Measurements from ENCODE around the gene DOK3.
A peak's percentile ranks its signal among the peaks of the same experiment; 100 is the strongest.
"Not testable (repeated sequence)": the region's sequence is repeated elsewhere in the genome, so short reads cannot be mapped to it uniquely, and the experiment has no call there.

DOK3 gene

GRCh38 chr5:177498013-177498787 lies 11.4 kb downstream of the DOK3 start:
- DNase-seq, result no peak

- peak in 55 of 56 donors; percentile 14 to 93 (median 76) for DNase-seq
These were observed 12.2 kb downstream of the DOK3 start, which contains the start of gene PDLIM7 for GRCh38 chr5:177497292-177498012. PDLIM7 (minus strand) TSS chr5:177497604; CDS start chr5:177496512, 1,092 bp downstream.

- DNase-seq, result peak in 3 of 56 donors; percentile 20 to 48 (median 23)
These were observed 12.8 kb downstream of the DOK3 start for GRCh38 chr5:177496727-177497291.

- DNase-seq, result no peak
These were observed 13.4 kb downstream of the DOK3 start for GRCh38 chr5:177496070-177496726.

GRCh38 chr5:177495243-177496060 lies 14.2 kb downstream of the DOK3 start:
- DNase-seq, result no peak

GRCh38 chr5:177494346-177495195 lies 15.1 kb downstream of the DOK3 start:
- DNase-seq, result peak in 2 of 56 donors; percentile 29 to 48

- no peak for DNase-seq
These were observed 15.8 kb downstream of the DOK3 start for GRCh38 chr5:177493795-177494345.

GRCh38 chr5:177492841-177493240 lies 16.8 kb downstream of the DOK3 start:
- no peak for DNase-seq

- no peak for DNase-seq
These were observed 17.5 kb downstream of the DOK3 start for GRCh38 chr5:177491983-177492746.

GRCh38 chr5:177491429-177491945 lies 18.1 kb downstream of the DOK3 start:
- DNase-seq, result peak in 1 of 56 donors; percentile 12

- DNase-seq, result no peak
These were observed 18.6 kb downstream of the DOK3 start for GRCh38 chr5:177490992-177491391.

- no peak for DNase-seq
These were observed 19.2 kb downstream of the DOK3 start for GRCh38 chr5:177490311-177490991.

GRCh38 chr5:177489119-177489716 lies 20.4 kb downstream of the DOK3 start:
- peak in 1 of 56 donors; percentile 22 for DNase-seq

GRCh38 chr5:177487975-177488374 lies 21.7 kb downstream of the DOK3 start:
- no peak for DNase-seq

- no peak for DNase-seq
These were observed 22.5 kb downstream of the DOK3 start for GRCh38 chr5:177487144-177487543.

GRCh38 chr5:177486256-177486655 lies 23.4 kb downstream of the DOK3 start:
- no peak for DNase-seq

GRCh38 chr5:177485753-177486152 lies 23.9 kb downstream of the DOK3 start:
- DNase-seq, result not testable (repeated sequence)

Measured in nucleus accumbens (tissue), 56 donors.